Panc1 (cell line): ENCODE results near the gene AOAH. TPM values are rescaled to one million over a fixed set of nuclear protein-coding genes. Genes with fewer than 3 reads are reported as not detected.

Source experiments
- ATAC-seq: fragments of 200-7000 bp; cut with Tn5 transposase; 2 replicates; pipeline ENCODE4 v1.9.1; 2020; ENCODE audit warnings: mild to moderate bottlenecking, moderate library complexity
- BruUV-seq: library from RNA; stranded (reverse); fragments of 400-500 nt; replicated peaks from 2 replicates; lab custom pipeline; 2021; lab: Mats Ljungman, UMichigan
- CTCF ChIA-PET: fragments of 300-600 bp; sonication (Branson Sonifier 250); formaldehyde crosslinking; loops from one replicate; lab custom pipeline; 2022; ENCODE audit warnings: antibody characterized with exemption; lab: Charles Lee
- POLR2A ChIA-PET: fragments of 300-600 bp; sonication (Branson Sonifier 250); formaldehyde crosslinking; loops from one replicate; lab custom pipeline; 2022; ENCODE audit warnings: antibody characterized with exemption; lab: Charles Lee
- DNase-seq: peaks from one replicate; pipeline ENCODE4 v3.0.0-alpha.2; 2010; ENCODE audit warnings: low read depth, low spot score
- H3K27ac ChIP-seq: 2 replicates; pipeline ENCODE4 v1.5.1; 2011; ENCODE audit warnings: mild to moderate bottlenecking, low read length, inconsistent platforms
- H3K27me3 ChIP-seq: fragments of 200-500 bp; sonication (Bioruptor generic); 2 replicates; pipeline ENCODE4 v1.6.0; 2014; ENCODE audit warnings: low read length, inconsistent platforms; ENCODE audit not compliant: control insufficient read depth, insufficient read depth
- H3K36me3 ChIP-seq: fragments of 200-500 bp; sonication (Bioruptor generic); 2 replicates; pipeline ENCODE4 v1.5.1; 2014; ENCODE audit warnings: inconsistent platforms, mild to moderate bottlenecking, low read length, moderate library complexity; ENCODE audit not compliant: control insufficient read depth, insufficient read depth
- H3K4me1 ChIP-seq: 2 replicates; pipeline ENCODE4 v1.5.1; 2011; ENCODE audit warnings: inconsistent platforms, mild to moderate bottlenecking, low read length, moderate library complexity; ENCODE audit not compliant: control insufficient read depth, insufficient read depth
- H3K4me3 ChIP-seq, 2 experiments: 2 replicates each; pipeline ENCODE4 v1.5.1; 2011 to 2012; ENCODE audit warnings: low read depth in 2 of 2, low read length in 2 of 2, mild to moderate bottlenecking in 2 of 2, inconsistent platforms in 1 of 2, moderate library complexity in 1 of 2
- H3K9me3 ChIP-seq: fragments of 200-500 bp; sonication (Bioruptor generic); 2 replicates; pipeline ENCODE4 v1.5.1; 2014; ENCODE audit warnings: low read depth, mild to moderate bottlenecking, inconsistent platforms, low read length, moderate library complexity; ENCODE audit not compliant: control insufficient read depth, insufficient read depth
- POLR2AphosphoS5 ChIP-seq: IDR thresholded peaks from 2 replicates; pipeline ENCODE4 v1.6.1; 2012; ENCODE audit warnings: mild to moderate bottlenecking, low read depth, low read length, moderate library complexity
- SIN3A ChIP-seq: IDR thresholded peaks from 2 replicates; pipeline ENCODE4 v1.6.1; 2012; ENCODE audit warnings: low read depth, mild to moderate bottlenecking, low read length, moderate library complexity, borderline replicate concordance; ENCODE audit not compliant: insufficient read depth
- TCF7L2 ChIP-seq: IDR thresholded peaks from 2 replicates; pipeline ENCODE4 v1.6.1; 2011; ENCODE audit warnings: mild to moderate bottlenecking, low read depth, low read length, inconsistent platforms
- in situ Hi-C: cut with HindIII; loops from 2 replicates; pipeline ENCODE4 v1.10.0; 2016; ENCODE audit warnings: low sequenced_read_pairs, low pct_unique_long_range_greater_than_20kb
- intact Hi-C: fragments of 100-400 bp; cut with micrococcal nuclease; formaldehyde crosslinking; loops from one replicate; pipeline ENCODE4 v1.10.0; 2022; ENCODE audit not compliant: unreplicated experiment
- total RNA-seq: library from RNA; stranded (reverse); gene quantifications from one replicate; pipeline ENCODE4 v1.2.1, GENCODE V29; 2021; ENCODE audit not compliant: unreplicated experiment
- TF ChIP-seq, protein P1 (sequence below): fragments of 450-650 bp; IDR thresholded peaks from 2 replicates; pipeline ENCODE4 v1.5.1; 2017; ENCODE audit warnings: mild to moderate bottlenecking
- TF ChIP-seq, protein P2 (sequence below), 2 experiments: IDR thresholded peaks; 2 replicates each; pipeline ENCODE4 v1.6.1; 2011 to 2012; ENCODE audit warnings: low read depth in 2 of 2, control low read depth in 1 of 2, low read length in 1 of 2, mild to moderate bottlenecking in 1 of 2, moderate library complexity in 1 of 2; ENCODE audit not compliant: insufficient read depth in 1 of 2

The AOAH gene
- total RNA-seq, 1 experiment from 2014 or later, result 0.31 TPM

DNA sequence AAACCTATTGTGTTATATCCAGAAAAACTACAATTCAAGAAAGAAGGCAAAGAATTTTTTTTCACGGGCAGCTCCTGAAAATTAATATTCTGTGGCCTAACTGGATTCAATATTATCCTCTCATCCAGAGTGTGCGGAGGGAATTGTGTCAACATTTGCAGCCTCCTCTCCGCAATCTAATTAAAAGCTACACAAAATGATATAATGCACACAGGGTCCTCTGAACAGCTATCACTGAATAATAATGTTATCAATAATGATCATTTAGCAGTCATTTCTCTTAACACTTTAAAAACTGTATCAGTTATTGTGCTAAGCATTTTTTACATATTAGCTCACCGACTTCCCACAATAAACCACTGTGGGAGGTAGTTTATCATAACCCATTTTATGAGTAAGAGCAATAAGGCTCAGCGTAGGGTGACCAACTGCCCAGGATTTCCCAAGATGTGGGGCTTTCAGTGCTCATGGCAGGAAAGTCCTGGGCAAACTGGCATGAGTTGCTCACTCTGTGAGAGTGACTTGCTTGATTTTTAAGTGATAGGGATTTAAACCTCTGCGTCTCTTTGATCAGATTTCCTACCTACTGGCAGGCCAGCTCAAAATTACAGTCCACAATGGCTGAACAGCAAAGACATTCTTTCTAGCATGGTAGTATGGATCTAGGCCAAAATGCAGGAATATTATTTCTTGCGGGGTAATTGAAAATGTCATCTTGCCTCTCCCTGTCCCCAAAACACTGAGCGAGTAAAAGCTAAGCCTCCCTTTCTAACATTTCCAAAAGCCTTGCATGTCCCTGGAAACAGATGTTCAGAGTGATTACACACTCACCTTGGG, 65.7 kb downstream of the AOAH start:
- in situ Hi-C loops (no loop called here), intact Hi-C loops (loop anchor here (5.0 kb wide), 2 partner anchors 166 to 524 kb away; no protein-coding TSS in a partner anchor)
- no peaks in the 10 kb centered on the region for H3K36me3 ChIP-seq
- H3K27ac ChIP-seq, result peak overlapping the region; percentile 99
- H3K27me3 ChIP-seq, result no peaks in the 10 kb centered on the region
- no TSS peak for BruUV-seq
- H3K4me3 ChIP-seq, result peak overlapping the region; percentile 2 to 28; a peak in 3 of 4 replicates
- ChIA-PET CTCF (no interaction called here), POLR2A (no interaction called here)
- DNase-seq (peak; percentile 90), ATAC-seq (peak; percentile 91)
- H3K9me3 ChIP-seq, result peaks cover 69% of the 10 kb centered on the region; the same call in 1 of the 2 replicates
- TF ChIP-seq, protein P1, sequence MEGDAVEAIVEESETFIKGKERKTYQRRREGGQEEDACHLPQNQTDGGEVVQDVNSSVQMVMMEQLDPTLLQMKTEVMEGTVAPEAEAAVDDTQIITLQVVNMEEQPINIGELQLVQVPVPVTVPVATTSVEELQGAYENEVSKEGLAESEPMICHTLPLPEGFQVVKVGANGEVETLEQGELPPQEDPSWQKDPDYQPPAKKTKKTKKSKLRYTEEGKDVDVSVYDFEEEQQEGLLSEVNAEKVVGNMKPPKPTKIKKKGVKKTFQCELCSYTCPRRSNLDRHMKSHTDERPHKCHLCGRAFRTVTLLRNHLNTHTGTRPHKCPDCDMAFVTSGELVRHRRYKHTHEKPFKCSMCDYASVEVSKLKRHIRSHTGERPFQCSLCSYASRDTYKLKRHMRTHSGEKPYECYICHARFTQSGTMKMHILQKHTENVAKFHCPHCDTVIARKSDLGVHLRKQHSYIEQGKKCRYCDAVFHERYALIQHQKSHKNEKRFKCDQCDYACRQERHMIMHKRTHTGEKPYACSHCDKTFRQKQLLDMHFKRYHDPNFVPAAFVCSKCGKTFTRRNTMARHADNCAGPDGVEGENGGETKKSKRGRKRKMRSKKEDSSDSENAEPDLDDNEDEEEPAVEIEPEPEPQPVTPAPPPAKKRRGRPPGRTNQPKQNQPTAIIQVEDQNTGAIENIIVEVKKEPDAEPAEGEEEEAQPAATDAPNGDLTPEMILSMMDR, result no peak
- TF ChIP-seq SIN3A, result 0 out of 2 replicates have a peak, but pooled peaks have one; percentile 18
- peaks cover 34% of the 10 kb centered on the region for H3K4me1 ChIP-seq

DNA sequence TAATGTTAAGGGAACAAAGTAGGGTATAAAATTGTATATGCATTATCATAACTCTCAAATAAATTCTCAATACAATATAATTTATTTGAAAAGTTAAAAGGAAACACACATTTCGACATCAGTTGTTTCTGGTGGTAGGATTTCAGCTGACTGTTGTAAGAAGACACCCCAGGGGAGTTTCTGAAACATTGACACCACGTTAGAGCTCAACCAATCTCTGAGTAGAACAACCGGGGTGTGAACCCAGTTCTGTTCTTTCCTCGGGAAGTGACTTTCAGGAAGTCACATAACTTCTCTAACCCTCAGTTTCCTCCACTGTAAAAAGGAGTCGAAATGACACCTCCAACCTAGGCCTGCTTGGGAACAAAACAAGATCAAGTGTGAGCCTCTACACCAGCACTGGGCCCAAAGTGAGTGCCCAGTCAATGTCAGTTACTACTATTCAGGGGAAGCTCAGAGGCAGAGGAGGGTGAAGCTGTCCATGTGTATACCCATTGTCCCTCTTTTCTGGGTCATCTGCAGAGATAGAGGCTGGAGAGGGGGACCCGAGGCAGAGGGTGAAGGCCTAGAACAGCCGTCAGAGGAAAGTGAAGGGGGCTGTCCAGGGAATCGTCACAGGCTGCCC, 67.1 kb downstream of the AOAH start:
- POLR2A ChIA-PET, result no interaction called here
- H3K36me3 ChIP-seq, result no peaks in the 10 kb centered on the region
- no TSS peak for BruUV-seq
- H3K27ac ChIP-seq, result peak overlapping the region; percentile 99
- CTCF ChIA-PET, result no interaction called here
- no peak overlapping the region for H3K4me3 ChIP-seq
- in situ Hi-C loops (no loop called here), intact Hi-C loops (loop anchor here (5.0 kb wide), 2 partner anchors 165 to 525 kb away; no protein-coding TSS in a partner anchor)
- TF ChIP-seq, protein P1, result no peak
- no peak for TF ChIP-seq POLR2AphosphoS5
- TF ChIP-seq TCF7L2, result no peak
- TF ChIP-seq, protein P2, sequence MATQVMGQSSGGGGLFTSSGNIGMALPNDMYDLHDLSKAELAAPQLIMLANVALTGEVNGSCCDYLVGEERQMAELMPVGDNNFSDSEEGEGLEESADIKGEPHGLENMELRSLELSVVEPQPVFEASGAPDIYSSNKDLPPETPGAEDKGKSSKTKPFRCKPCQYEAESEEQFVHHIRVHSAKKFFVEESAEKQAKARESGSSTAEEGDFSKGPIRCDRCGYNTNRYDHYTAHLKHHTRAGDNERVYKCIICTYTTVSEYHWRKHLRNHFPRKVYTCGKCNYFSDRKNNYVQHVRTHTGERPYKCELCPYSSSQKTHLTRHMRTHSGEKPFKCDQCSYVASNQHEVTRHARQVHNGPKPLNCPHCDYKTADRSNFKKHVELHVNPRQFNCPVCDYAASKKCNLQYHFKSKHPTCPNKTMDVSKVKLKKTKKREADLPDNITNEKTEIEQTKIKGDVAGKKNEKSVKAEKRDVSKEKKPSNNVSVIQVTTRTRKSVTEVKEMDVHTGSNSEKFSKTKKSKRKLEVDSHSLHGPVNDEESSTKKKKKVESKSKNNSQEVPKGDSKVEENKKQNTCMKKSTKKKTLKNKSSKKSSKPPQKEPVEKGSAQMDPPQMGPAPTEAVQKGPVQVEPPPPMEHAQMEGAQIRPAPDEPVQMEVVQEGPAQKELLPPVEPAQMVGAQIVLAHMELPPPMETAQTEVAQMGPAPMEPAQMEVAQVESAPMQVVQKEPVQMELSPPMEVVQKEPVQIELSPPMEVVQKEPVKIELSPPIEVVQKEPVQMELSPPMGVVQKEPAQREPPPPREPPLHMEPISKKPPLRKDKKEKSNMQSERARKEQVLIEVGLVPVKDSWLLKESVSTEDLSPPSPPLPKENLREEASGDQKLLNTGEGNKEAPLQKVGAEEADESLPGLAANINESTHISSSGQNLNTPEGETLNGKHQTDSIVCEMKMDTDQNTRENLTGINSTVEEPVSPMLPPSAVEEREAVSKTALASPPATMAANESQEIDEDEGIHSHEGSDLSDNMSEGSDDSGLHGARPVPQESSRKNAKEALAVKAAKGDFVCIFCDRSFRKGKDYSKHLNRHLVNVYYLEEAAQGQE (IDR thresholded peaks at IDR 0.05; ENCODE audit: insufficient read depth in 1 of 2, low read depth in 2 of 2, low read length in 1 of 2), result no peak
- TF ChIP-seq SIN3A, result no peak
- no peak for ATAC-seq
- DNase-seq, result no peak
- peaks cover 34% of the 10 kb centered on the region for H3K4me1 ChIP-seq
- H3K27me3 ChIP-seq, result no peaks in the 10 kb centered on the region
- peaks cover 66% of the 10 kb centered on the region; the same call in 1 of the 2 replicates for H3K9me3 ChIP-seq
